ENCODE data around the gene GRID2.

GRCh38 chr4:92654084-92654483 is 350.3 kb downstream of the GRID2 start:
- no peak for TF ChIP-seq CTCF (conservative IDR thresholded peaks at IDR 0.05; ENCODE audit: low read depth, low read length)
- TF ChIP-seq EZH2phosphoT487 (IDR thresholded peaks at IDR 0.05; ENCODE audit: borderline replicate concordance, low read length), result no peak
